HS-27A (cell line): ENCODE results near the gene ANKRD49.
"Not testable (repeated sequence)": the region's sequence is repeated elsewhere in the genome, so short reads cannot be mapped to it uniquely, and the experiment has no call there.

Source experiments
- DNase-seq: peaks from one replicate; pipeline ENCODE4 v3.0.0-alpha.2; 2012; ENCODE audit warnings: low read depth, missing footprints

Gene ANKRD49

GRCh38 chr11:94493281-94494125, at the start of gene ANKRD49, which contains the start of gene MRE11:
Gene ANKRD49, plus strand, starts transcription at chr11:94493984. Its CDS starts 2,710 bp downstream, at chr11:94496694.
Gene MRE11, minus strand, starts transcription at chr11:94493844. Its CDS starts 1,043 bp downstream, at chr11:94492801.
- peak; percentile 95 for DNase-seq

GRCh38 chr11:94445641-94446040, 48.1 kb upstream of the ANKRD49 start:
- no peak for DNase-seq

GRCh38 chr11:94447149-94447548, 46.6 kb upstream of the ANKRD49 start:
- no peak for DNase-seq

- DNase-seq, result no peak
Observed at GRCh38 chr11:94449029-94449428, 44.8 kb upstream of the ANKRD49 start.

- no peak for DNase-seq
Observed at GRCh38 chr11:94449437-94449836, 44.3 kb upstream of the ANKRD49 start.

GRCh38 chr11:94450048-94450447, 43.7 kb upstream of the ANKRD49 start:
- no peak for DNase-seq

GRCh38 chr11:94452988-94453387, 40.8 kb upstream of the ANKRD49 start:
- no peak for DNase-seq

- DNase-seq, result no peak
Observed at GRCh38 chr11:94454301-94454700, 39.5 kb upstream of the ANKRD49 start.

GRCh38 chr11:94455861-94456260, 37.9 kb upstream of the ANKRD49 start:
- DNase-seq, result no peak

GRCh38 chr11:94457118-94458029, 36.4 kb upstream of the ANKRD49 start:
- no peak for DNase-seq

- DNase-seq, result no peak
Observed at GRCh38 chr11:94459576-94459975, 34.2 kb upstream of the ANKRD49 start.

- DNase-seq, result no peak
Observed at GRCh38 chr11:94469416-94469815, 24.4 kb upstream of the ANKRD49 start.

GRCh38 chr11:94472916-94473799, 20.6 kb upstream of the ANKRD49 start:
- no peak for DNase-seq

GRCh38 chr11:94477624-94478023, 16.2 kb upstream of the ANKRD49 start:
- DNase-seq, result no peak

- no peak for DNase-seq
Observed at GRCh38 chr11:94481342-94481741, 12.4 kb upstream of the ANKRD49 start.

GRCh38 chr11:94486068-94486467, 7.7 kb upstream of the ANKRD49 start:
- no peak for DNase-seq

GRCh38 chr11:94494126-94494680, 419 bp downstream of the ANKRD49 start:
- no peak for DNase-seq

- DNase-seq, result no peak
Observed at GRCh38 chr11:94500181-94500580, 6.4 kb downstream of the ANKRD49 start.

GRCh38 chr11:94501522-94501921, 7.7 kb downstream of the ANKRD49 start:
- no peak for DNase-seq

GRCh38 chr11:94504689-94505293, 11.0 kb downstream of the ANKRD49 start:
- DNase-seq, result peak; percentile 35

GRCh38 chr11:94506513-94506912, 12.7 kb downstream of the ANKRD49 start:
- not testable (repeated sequence) for DNase-seq
